Measurements from ENCODE around the gene PTPRR.

Gene PTPRR

DNA sequence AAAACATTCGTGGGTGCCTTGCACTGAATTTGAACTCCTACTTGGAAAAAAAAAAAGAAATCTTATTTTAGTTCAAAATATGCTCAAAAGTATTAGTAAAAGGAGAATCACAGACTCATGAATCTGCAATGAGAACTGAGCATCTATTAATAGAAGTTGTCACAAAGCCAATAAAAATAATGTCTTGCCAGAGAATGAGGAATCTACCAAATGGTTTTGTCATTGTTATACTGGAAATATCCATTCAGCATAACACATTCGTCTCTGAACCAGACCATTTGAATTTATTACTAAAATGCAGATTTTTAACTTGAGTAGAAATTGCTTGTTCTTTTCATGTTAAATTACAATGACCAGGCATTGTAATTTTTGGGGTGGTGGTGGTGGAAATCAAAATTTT is 271.7 kb downstream of the PTPRR start:
- H3K9ac ChIP-seq (ENCODE audit: low read length) = no peak overlapping the region
- H3K56ac ChIP-seq (ENCODE audit: low read length) = no peak overlapping the region
- H3K79me1 ChIP-seq (ENCODE audit: low read length) = no peaks in the 10 kb centered on the region
- H2AK5ac ChIP-seq (ENCODE audit: low read length) = no peak overlapping the region
- H3K4me3 ChIP-seq (ENCODE audit: low read length) = no peak overlapping the region
- no peaks in the 10 kb centered on the region for H3K36me3 ChIP-seq (ENCODE audit: control insufficient read depth, insufficient read depth, low read length)
- WGBS (ENCODE audit: extremely low coverage, insufficient coverage, low lambda C conversion rate) = no CpG with 5 or more reads among the region's 2 CpGs
- H3K27ac ChIP-seq (ENCODE audit: low read depth, low read length) = no peak overlapping the region
- H3K4me1 ChIP-seq (ENCODE audit: control insufficient read depth, low read depth, low read length) = no peaks in the 10 kb centered on the region
- H3K18ac ChIP-seq (ENCODE audit: low read length) = no peak overlapping the region
- no peak overlapping the region for H2BK5ac ChIP-seq (ENCODE audit: low read length)
- no peaks in the 10 kb centered on the region for H3K79me2 ChIP-seq (ENCODE audit: control insufficient read depth, insufficient read depth, low read length)
- no peak overlapping the region for H2BK120ac ChIP-seq (ENCODE audit: low read depth, low read length)
- DNase-seq = no peak
- H3K23ac ChIP-seq (ENCODE audit: low read length) = no peak overlapping the region
- H2BK15ac ChIP-seq (replicated peaks; ENCODE audit: low read depth) = no peak overlapping the region
- no peak overlapping the region for H4K5ac ChIP-seq (ENCODE audit: low read length)
- no peak overlapping the region for H4K8ac ChIP-seq (ENCODE audit: low read depth, low read length)
- H3K4ac ChIP-seq (ENCODE audit: low read depth, low read length) = no peak overlapping the region
- no peaks in the 10 kb centered on the region for H3K27me3 ChIP-seq (ENCODE audit: insufficient read depth, low read length, poor library complexity)
- no peak overlapping the region for H3K4me2 ChIP-seq (ENCODE audit: low read length)

DNA sequence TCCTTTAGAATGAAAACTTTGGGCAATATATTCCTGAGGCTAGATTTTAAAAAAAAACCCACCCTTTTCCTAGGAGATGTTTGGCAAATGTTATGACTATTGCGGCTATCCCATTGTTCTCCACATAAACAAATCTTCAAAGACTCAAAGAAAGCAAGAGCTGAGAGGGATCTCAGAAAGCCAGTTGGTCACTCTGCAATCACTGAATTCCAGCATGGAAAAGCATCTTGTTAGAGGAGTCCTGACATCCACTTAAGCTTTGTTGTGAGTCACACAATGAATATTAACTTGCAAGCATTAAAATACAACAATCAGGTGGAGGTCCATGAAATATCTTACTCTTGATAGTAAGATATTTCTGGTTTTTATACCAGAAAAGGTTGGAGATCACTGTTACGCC is 272.3 kb downstream of the PTPRR start:
- no peak overlapping the region for H3K23ac ChIP-seq (ENCODE audit: low read length)
- H2AK5ac ChIP-seq (ENCODE audit: low read length) = no peak overlapping the region
- no peak overlapping the region for H3K18ac ChIP-seq (ENCODE audit: low read length)
- H3K36me3 ChIP-seq (ENCODE audit: control insufficient read depth, insufficient read depth, low read length) = no peaks in the 10 kb centered on the region
- no peak overlapping the region for H3K4ac ChIP-seq (ENCODE audit: low read depth, low read length)
- H3K56ac ChIP-seq (ENCODE audit: low read length) = no peak overlapping the region
- H3K27ac ChIP-seq (ENCODE audit: low read depth, low read length) = no peak overlapping the region
- no peak overlapping the region for H2BK120ac ChIP-seq (ENCODE audit: low read depth, low read length)
- H3K4me2 ChIP-seq (ENCODE audit: low read length) = no peak overlapping the region
- H3K79me1 ChIP-seq (ENCODE audit: low read length) = no peaks in the 10 kb centered on the region
- no peak overlapping the region for H2BK15ac ChIP-seq (replicated peaks; ENCODE audit: low read depth)
- no peak overlapping the region for H2BK5ac ChIP-seq (ENCODE audit: low read length)
- no peak for DNase-seq
- no CpG with 5 or more reads among the region's 2 CpGs for WGBS (ENCODE audit: extremely low coverage, insufficient coverage, low lambda C conversion rate)
- H3K4me3 ChIP-seq (ENCODE audit: low read length) = no peak overlapping the region
- no peak overlapping the region for H4K8ac ChIP-seq (ENCODE audit: low read depth, low read length)
- no peaks in the 10 kb centered on the region for H3K79me2 ChIP-seq (ENCODE audit: control insufficient read depth, insufficient read depth, low read length)
- no peak overlapping the region for H4K5ac ChIP-seq (ENCODE audit: low read length)
- no peaks in the 10 kb centered on the region for H3K27me3 ChIP-seq (ENCODE audit: insufficient read depth, low read length, poor library complexity)
- no peaks in the 10 kb centered on the region for H3K4me1 ChIP-seq (ENCODE audit: control insufficient read depth, low read depth, low read length)
- no peak overlapping the region for H3K9ac ChIP-seq (ENCODE audit: low read length)

DNA sequence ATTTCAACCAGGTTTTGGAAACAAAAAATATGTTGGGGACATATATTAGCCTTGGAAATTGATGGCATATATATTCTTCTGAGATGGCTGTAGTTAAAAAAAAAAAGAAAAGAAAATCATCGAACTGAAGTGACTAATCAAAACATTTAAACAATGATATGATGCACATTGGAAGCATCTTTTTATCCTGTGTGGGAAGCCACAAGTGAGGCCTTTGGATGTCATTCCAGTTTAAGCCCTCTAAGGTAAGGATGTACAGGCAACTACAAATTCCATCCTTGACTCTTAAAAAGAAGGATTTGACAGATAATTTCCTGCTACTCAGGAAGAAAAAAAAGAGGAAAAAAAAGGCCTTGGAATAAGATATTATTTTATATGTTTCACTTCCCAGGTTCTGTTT is 273.7 kb downstream of the PTPRR start:
- Histone ChIP-seq H4K8ac (ENCODE audit: low read depth, low read length) (no peak overlapping the region), H3K27me3 (ENCODE audit: insufficient read depth, low read length, poor library complexity) (no peaks in the 10 kb centered on the region), H3K23ac (ENCODE audit: low read length) (no peak overlapping the region), H2BK120ac (ENCODE audit: low read depth, low read length) (no peak overlapping the region), H4K5ac (ENCODE audit: low read length) (no peak overlapping the region), H3K27ac (ENCODE audit: low read depth, low read length) (no peak overlapping the region), H3K79me1 (ENCODE audit: low read length) (no peaks in the 10 kb centered on the region), H3K18ac (ENCODE audit: low read length) (no peak overlapping the region), H2AK5ac (ENCODE audit: low read length) (no peak overlapping the region), H2BK15ac (replicated peaks; ENCODE audit: low read depth) (no peak overlapping the region), H3K9ac (ENCODE audit: low read length) (no peak overlapping the region), H3K79me2 (ENCODE audit: control insufficient read depth, insufficient read depth, low read length) (no peaks in the 10 kb centered on the region), H3K36me3 (ENCODE audit: control insufficient read depth, insufficient read depth, low read length) (no peaks in the 10 kb centered on the region), H3K56ac (ENCODE audit: low read length) (no peak overlapping the region), H3K4me1 (ENCODE audit: control insufficient read depth, low read depth, low read length) (no peaks in the 10 kb centered on the region), H3K4me2 (ENCODE audit: low read length) (no peak overlapping the region), H3K4me3 (ENCODE audit: low read length) (no peak overlapping the region), H2BK5ac (ENCODE audit: low read length) (no peak overlapping the region), H3K4ac (ENCODE audit: low read depth, low read length) (no peak overlapping the region)
- DNase-seq = no peak
- no CpG with 5 or more reads among the region's 1 CpG for WGBS (ENCODE audit: extremely low coverage, insufficient coverage, low lambda C conversion rate)

DNA sequence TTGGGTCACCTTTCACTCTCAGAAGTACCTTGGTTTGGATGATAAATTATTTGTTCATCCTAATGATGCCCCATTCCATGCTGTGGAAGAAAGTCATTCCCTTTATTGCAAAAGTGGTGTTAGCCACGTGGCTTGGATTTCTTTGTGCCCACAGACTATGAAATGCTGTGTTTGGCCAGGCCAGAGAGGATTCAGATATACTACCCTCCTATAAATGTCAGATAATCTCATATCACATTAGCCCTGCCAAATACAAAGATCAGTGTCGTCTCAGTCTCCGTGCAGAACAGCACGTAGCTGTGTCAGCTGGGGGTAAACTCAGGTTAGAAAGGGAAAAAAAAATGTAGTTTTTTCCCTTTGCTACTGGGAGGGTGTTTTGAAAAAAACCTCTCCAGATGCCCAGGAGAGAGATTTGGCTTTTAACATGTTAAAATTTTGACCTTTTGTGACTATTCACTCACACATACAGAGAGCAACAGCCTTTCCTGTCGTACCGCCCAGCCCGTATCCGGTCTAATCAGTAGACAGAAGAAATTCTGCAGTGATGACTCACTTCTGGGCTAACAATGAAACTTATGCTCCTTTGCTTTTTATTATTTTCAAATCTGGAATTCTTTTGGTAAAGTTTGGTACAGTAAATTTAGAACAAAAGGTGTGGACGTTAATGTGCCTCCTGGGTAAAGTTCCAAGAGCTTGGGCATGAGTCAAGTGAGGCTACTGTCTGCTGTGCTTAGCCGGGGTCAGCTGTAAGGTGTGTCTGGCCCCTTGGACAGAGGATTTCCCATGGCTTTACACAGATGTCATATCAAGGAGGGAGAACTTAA is 274.8 kb downstream of the PTPRR start:
- no peak overlapping the region for H4K8ac ChIP-seq (ENCODE audit: low read depth, low read length)
- DNase-seq = peak; percentile 65
- no peaks in the 10 kb centered on the region for H3K27me3 ChIP-seq (ENCODE audit: insufficient read depth, low read length, poor library complexity)
- H2BK5ac ChIP-seq (ENCODE audit: low read length) = no peak overlapping the region
- no peak overlapping the region for H4K5ac ChIP-seq (ENCODE audit: low read length)
- H3K56ac ChIP-seq (ENCODE audit: low read length) = no peak overlapping the region
- no peaks in the 10 kb centered on the region for H3K4me1 ChIP-seq (ENCODE audit: control insufficient read depth, low read depth, low read length)
- no peaks in the 10 kb centered on the region for H3K79me1 ChIP-seq (ENCODE audit: low read length)
- H3K79me2 ChIP-seq (ENCODE audit: control insufficient read depth, insufficient read depth, low read length) = no peaks in the 10 kb centered on the region
- no peak overlapping the region for H3K27ac ChIP-seq (ENCODE audit: low read depth, low read length)
- no peak overlapping the region for H2BK120ac ChIP-seq (ENCODE audit: low read depth, low read length)
- H3K4ac ChIP-seq (ENCODE audit: low read depth, low read length) = no peak overlapping the region
- H2BK15ac ChIP-seq (replicated peaks; ENCODE audit: low read depth) = no peak overlapping the region
- H3K18ac ChIP-seq (ENCODE audit: low read length) = peak overlapping the region; percentile 80
- H2AK5ac ChIP-seq (ENCODE audit: low read length) = no peak overlapping the region
- no peak overlapping the region for H3K4me3 ChIP-seq (ENCODE audit: low read length)
- no peak overlapping the region for H3K9ac ChIP-seq (ENCODE audit: low read length)
- H3K4me2 ChIP-seq (ENCODE audit: low read length) = no peak overlapping the region
- WGBS (ENCODE audit: extremely low coverage, insufficient coverage, low lambda C conversion rate) = no CpG with 5 or more reads among the region's 10 CpGs
- no peaks in the 10 kb centered on the region for H3K36me3 ChIP-seq (ENCODE audit: control insufficient read depth, insufficient read depth, low read length)
- H3K23ac ChIP-seq (ENCODE audit: low read length) = no peak overlapping the region

DNA sequence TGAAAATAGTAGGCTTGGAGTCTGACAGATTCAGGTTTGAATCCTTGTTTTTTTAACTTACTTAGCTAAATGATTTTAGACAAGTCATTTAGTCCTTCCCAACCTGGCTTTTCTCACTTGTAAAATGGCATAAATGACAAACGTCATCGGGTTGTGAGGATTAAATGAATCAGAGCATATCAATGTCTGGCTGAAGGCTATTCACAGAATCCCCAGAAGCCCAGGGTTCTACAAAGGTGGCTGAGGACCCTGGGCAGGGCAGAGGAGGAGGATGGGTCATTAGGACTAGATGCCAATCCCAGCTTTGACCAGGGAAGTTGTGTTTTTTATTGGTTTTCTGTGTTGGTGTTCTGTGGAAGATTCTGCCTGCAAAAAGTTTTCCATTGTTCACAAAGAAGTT is 275.7 kb downstream of the PTPRR start:
- Histone ChIP-seq H3K23ac (ENCODE audit: low read length) (no peak overlapping the region), H3K4ac (ENCODE audit: low read depth, low read length) (no peak overlapping the region), H3K18ac (ENCODE audit: low read length) (no peak overlapping the region), H3K56ac (ENCODE audit: low read length) (no peak overlapping the region), H3K79me1 (ENCODE audit: low read length) (no peaks in the 10 kb centered on the region), H3K4me2 (ENCODE audit: low read length) (no peak overlapping the region), H4K8ac (ENCODE audit: low read depth, low read length) (no peak overlapping the region), H3K4me1 (ENCODE audit: control insufficient read depth, low read depth, low read length) (no peaks in the 10 kb centered on the region), H4K5ac (ENCODE audit: low read length) (no peak overlapping the region), H3K79me2 (ENCODE audit: control insufficient read depth, insufficient read depth, low read length) (no peaks in the 10 kb centered on the region), H2AK5ac (ENCODE audit: low read length) (no peak overlapping the region), H2BK5ac (ENCODE audit: low read length) (no peak overlapping the region), H3K36me3 (ENCODE audit: control insufficient read depth, insufficient read depth, low read length) (no peaks in the 10 kb centered on the region), H3K9ac (ENCODE audit: low read length) (no peak overlapping the region), H2BK15ac (replicated peaks; ENCODE audit: low read depth) (no peak overlapping the region), H3K27ac (ENCODE audit: low read depth, low read length) (no peak overlapping the region), H3K27me3 (ENCODE audit: insufficient read depth, low read length, poor library complexity) (no peaks in the 10 kb centered on the region), H2BK120ac (ENCODE audit: low read depth, low read length) (no peak overlapping the region), H3K4me3 (ENCODE audit: low read length) (no peak overlapping the region)
- DNase-seq = no peak
- no CpG with 5 or more reads among the region's 2 CpGs for WGBS (ENCODE audit: extremely low coverage, insufficient coverage, low lambda C conversion rate)

DNA sequence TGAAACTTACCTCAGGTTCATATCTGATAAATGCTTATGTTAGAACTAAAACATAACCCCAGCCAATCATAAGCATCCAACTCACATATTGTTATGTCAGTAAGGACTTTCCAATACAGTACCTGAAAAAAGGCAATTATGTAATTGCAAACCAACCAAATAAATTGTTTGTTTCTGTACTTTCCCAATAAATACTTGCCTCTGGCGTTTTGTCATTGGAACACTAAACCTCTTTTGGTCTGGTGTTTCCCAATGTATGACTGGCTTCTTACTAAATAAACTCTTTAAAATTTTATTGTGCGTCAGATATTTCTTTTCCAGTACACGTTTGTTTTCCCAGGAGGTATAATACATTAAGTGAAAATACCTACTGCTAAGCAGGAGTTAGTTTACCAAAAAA is 276.6 kb downstream of the PTPRR start:
- Histone ChIP-seq H3K4me3 (ENCODE audit: low read length) (no peak overlapping the region), H4K8ac (ENCODE audit: low read depth, low read length) (no peak overlapping the region), H2BK120ac (ENCODE audit: low read depth, low read length) (no peak overlapping the region), H3K79me2 (ENCODE audit: control insufficient read depth, insufficient read depth, low read length) (no peaks in the 10 kb centered on the region), H3K23ac (ENCODE audit: low read length) (no peak overlapping the region), H3K27ac (ENCODE audit: low read depth, low read length) (no peak overlapping the region), H2BK5ac (ENCODE audit: low read length) (no peak overlapping the region), H3K4ac (ENCODE audit: low read depth, low read length) (no peak overlapping the region), H3K36me3 (ENCODE audit: control insufficient read depth, insufficient read depth, low read length) (no peaks in the 10 kb centered on the region), H2BK15ac (replicated peaks; ENCODE audit: low read depth) (no peak overlapping the region), H3K4me2 (ENCODE audit: low read length) (no peak overlapping the region), H2AK5ac (ENCODE audit: low read length) (no peak overlapping the region), H3K27me3 (ENCODE audit: insufficient read depth, low read length, poor library complexity) (no peaks in the 10 kb centered on the region), H3K79me1 (ENCODE audit: low read length) (no peaks in the 10 kb centered on the region), H3K4me1 (ENCODE audit: control insufficient read depth, low read depth, low read length) (no peaks in the 10 kb centered on the region), H4K5ac (ENCODE audit: low read length) (no peak overlapping the region), H3K56ac (ENCODE audit: low read length) (no peak overlapping the region), H3K18ac (ENCODE audit: low read length) (no peak overlapping the region), H3K9ac (ENCODE audit: low read length) (no peak overlapping the region)
- DNase-seq = no peak
- no CpG with 5 or more reads among the region's 3 CpGs for WGBS (ENCODE audit: extremely low coverage, insufficient coverage, low lambda C conversion rate)

All from mesendoderm (in vitro differentiated cells).